GM12801 (cell line): Measurements from ENCODE around the gene SHISA4.

Experiments used
- TF ChIP-seq, protein P1 (sequence below): IDR thresholded peaks from one replicate; pipeline ENCODE4 v1.5.1; 2011; ENCODE audit warnings: control low read depth; ENCODE audit not compliant: insufficient read length; ENCODE audit errors: extremely low read depth

SHISA4 gene

GRCh38 chr1:201848230-201848629, 40.5 kb upstream of the SHISA4 start:
- TF ChIP-seq, protein P1, sequence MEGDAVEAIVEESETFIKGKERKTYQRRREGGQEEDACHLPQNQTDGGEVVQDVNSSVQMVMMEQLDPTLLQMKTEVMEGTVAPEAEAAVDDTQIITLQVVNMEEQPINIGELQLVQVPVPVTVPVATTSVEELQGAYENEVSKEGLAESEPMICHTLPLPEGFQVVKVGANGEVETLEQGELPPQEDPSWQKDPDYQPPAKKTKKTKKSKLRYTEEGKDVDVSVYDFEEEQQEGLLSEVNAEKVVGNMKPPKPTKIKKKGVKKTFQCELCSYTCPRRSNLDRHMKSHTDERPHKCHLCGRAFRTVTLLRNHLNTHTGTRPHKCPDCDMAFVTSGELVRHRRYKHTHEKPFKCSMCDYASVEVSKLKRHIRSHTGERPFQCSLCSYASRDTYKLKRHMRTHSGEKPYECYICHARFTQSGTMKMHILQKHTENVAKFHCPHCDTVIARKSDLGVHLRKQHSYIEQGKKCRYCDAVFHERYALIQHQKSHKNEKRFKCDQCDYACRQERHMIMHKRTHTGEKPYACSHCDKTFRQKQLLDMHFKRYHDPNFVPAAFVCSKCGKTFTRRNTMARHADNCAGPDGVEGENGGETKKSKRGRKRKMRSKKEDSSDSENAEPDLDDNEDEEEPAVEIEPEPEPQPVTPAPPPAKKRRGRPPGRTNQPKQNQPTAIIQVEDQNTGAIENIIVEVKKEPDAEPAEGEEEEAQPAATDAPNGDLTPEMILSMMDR, result no peak

GRCh38 chr1:201849372-201850052, 39.2 kb upstream of the SHISA4 start:
- TF ChIP-seq, protein P1, result no peak

GRCh38 chr1:201850053-201850397, 38.7 kb upstream of the SHISA4 start:
- TF ChIP-seq, protein P1, result no peak

- TF ChIP-seq, protein P1, result no peak
Measured at GRCh38 chr1:201851949-201852348, 36.7 kb upstream of the SHISA4 start.

GRCh38 chr1:201859424-201859823, 29.3 kb upstream of the SHISA4 start:
- TF ChIP-seq, protein P1, result no peak

DNA sequence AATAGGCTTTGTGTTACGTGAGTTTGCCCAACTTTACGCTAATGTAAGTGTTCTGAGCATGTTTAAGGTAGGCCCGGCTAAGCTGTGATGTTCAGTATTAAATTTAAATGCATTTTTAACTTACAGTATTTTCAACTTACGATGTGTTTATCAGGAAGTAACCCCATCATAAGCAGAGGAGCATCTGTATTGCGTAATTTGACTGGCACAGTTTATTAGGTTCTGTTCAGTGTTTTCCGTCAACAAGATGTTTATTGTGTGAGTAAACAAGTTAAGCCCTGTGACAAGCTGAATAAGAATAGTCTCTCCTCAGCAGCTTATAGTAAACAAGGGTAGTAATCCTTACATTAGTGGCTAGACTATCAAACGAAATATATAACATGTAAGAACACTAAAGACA, 27.2 kb upstream of the SHISA4 start:
- TF ChIP-seq, protein P1, result no peak

GRCh38 chr1:201870397-201870796, 18.3 kb upstream of the SHISA4 start:
- TF ChIP-seq, protein P1, result no peak
